ENCODE measurements around the gene WFIKKN2. TPM values are rescaled to one million over a fixed set of nuclear protein-coding genes. Genes with fewer than 3 reads are reported as not detected.

Gene WFIKKN2
- total RNA-seq, 1 experiment from 2014 or later, result not detected

DNA sequence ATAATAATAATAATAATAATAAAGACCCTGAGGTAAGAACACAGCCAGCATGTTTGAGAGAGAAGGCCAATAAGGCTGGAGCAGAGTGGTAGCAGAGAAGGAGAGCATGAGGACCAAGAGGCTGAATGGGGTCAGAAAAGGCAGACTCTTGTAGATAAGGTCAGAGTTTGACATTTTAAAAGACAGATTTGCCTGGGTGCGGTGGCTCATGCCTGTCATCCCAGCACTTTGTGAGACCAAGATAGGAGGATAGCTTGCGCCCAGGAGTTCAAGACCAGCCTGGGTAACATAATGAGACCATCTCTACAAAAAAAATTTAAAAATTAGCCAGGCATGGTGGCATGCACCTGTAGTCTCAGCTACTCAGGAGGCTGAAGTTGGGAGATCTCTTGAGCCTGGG lies 11.0 kb upstream of the WFIKKN2 start:
- no peak overlapping the region for H3K4me3 Mint-ChIP-seq (ENCODE audit: unreplicated experiment)

GRCh38 chr17:50825188-50825587 lies 10.2 kb upstream of the WFIKKN2 start:
- POLR2A ChIA-PET, result no interaction called here
- no peaks in the 10 kb centered on the region for H3K4me1 Mint-ChIP-seq (ENCODE audit: low read depth, unreplicated experiment)

More for the DNA sequence above, 11.0 kb upstream of the WFIKKN2 start:
- no peak overlapping the region for H3K27ac Mint-ChIP-seq (ENCODE audit: unreplicated experiment)
- no peaks in the 10 kb centered on the region for H3K36me3 Mint-ChIP-seq (ENCODE audit: insufficient read depth, unreplicated experiment)
- no TSS peak for BruUV-seq (replicated peaks)
- intact Hi-C loops (cut with micrococcal nuclease; ENCODE audit: unreplicated experiment), result no loop called here
- POLR2A ChIA-PET, result no interaction called here
- H3K4me3 ChIP-seq (ENCODE audit: low read depth, low read length), result no peak overlapping the region
- H3K4me1 Mint-ChIP-seq (ENCODE audit: low read depth, unreplicated experiment), result no peaks in the 10 kb centered on the region
- TF ChIP-seq CTCF (IDR thresholded peaks at IDR 0.05; ENCODE audit: insufficient read depth in 1 of 2, low read depth in 1 of 2, low read length in 1 of 2, severe bottlenecking in 1 of 2, unreplicated experiment in 1 of 2), result no peak
- H3K27me3 Mint-ChIP-seq (ENCODE audit: insufficient read depth, unreplicated experiment), result no peaks in the 10 kb centered on the region
- H3K4me1 ChIP-seq, result no peaks in the 10 kb centered on the region
- DNase-seq, result no peak
- no peaks in the 10 kb centered on the region for H3K27me3 ChIP-seq (replicated peaks; ENCODE audit: control insufficient read depth, insufficient read depth, low read length)
- peaks cover 8% of the 10 kb centered on the region; the same call in 1 of the 2 replicates for H3K9me3 ChIP-seq
- CTCF ChIA-PET, result no interaction called here
- peaks cover 10% of the 10 kb centered on the region for H3K9me3 Mint-ChIP-seq (ENCODE audit: unreplicated experiment)
- no peaks in the 10 kb centered on the region for H3K36me3 ChIP-seq (ENCODE audit: control insufficient read depth, insufficient read depth, low read length)

DNA sequence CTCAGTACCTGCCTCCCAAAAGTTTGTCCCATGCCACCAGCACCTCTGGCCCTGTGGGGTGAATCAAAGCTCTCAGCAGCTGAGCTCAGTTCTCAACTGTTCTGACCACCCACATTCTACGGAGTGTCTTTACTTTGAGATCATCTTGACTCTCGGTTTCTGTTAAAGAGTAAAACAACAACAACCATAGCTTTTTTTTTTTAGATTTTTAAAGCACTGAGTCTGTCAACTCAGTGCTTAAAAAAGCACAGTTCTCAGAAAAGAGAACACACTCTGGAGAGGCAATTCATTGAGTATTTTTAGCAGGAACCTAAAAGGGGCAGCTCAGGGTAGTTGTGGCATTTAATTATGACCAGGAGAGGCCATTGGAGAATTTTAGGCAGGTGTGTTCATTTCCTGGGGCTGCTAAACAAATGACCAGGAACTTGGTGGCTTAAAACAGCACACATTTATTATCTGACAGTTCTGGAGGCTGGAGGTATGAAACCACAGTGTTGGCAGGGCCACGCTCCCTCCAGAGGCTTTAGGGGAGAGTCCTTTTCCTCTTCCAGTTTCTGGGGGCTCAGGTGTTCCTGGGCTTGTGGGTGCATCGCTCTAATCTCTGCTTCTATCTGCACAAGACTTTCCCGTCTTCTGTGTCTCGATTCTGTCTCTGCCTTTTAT lies 6.7 kb upstream of the WFIKKN2 start:
- H3K4me1 Mint-ChIP-seq (ENCODE audit: low read depth, unreplicated experiment), result peaks cover 7% of the 10 kb centered on the region
- BruUV-seq (replicated peaks), result no TSS peak
- H3K9me3 ChIP-seq, result no peaks in the 10 kb centered on the region
- DNase-seq, result no peak
- no peak overlapping the region for H3K27ac Mint-ChIP-seq (ENCODE audit: unreplicated experiment)
- H3K4me1 ChIP-seq, result peaks cover 10% of the 10 kb centered on the region; the same call in 1 of the 2 replicates
- no peak overlapping the region for H3K4me3 ChIP-seq (ENCODE audit: low read depth, low read length)
- peaks cover 6% of the 10 kb centered on the region for H3K9me3 Mint-ChIP-seq (ENCODE audit: unreplicated experiment)
- H3K36me3 Mint-ChIP-seq (ENCODE audit: insufficient read depth, unreplicated experiment), result no peaks in the 10 kb centered on the region
- ChIA-PET CTCF (interaction anchor here (0.7 to 1.1 kb wide), 4 partner anchors 9 to 232 kb away, joined by 3 to 4 read pairs (median 4); no protein-coding TSS in a partner anchor), POLR2A (no interaction called here)
- H3K27me3 Mint-ChIP-seq (ENCODE audit: insufficient read depth, unreplicated experiment), result no peaks in the 10 kb centered on the region
- no peak for TF ChIP-seq CTCF (IDR thresholded peaks at IDR 0.05; ENCODE audit: insufficient read depth in 1 of 2, low read depth in 1 of 2, low read length in 1 of 2, severe bottlenecking in 1 of 2, unreplicated experiment in 1 of 2)
- no peaks in the 10 kb centered on the region for H3K27me3 ChIP-seq (replicated peaks; ENCODE audit: control insufficient read depth, insufficient read depth, low read length)
- H3K36me3 ChIP-seq (ENCODE audit: control insufficient read depth, insufficient read depth, low read length), result no peaks in the 10 kb centered on the region
- intact Hi-C loops (cut with micrococcal nuclease; ENCODE audit: unreplicated experiment), result no loop called here
- H3K4me3 Mint-ChIP-seq (ENCODE audit: unreplicated experiment), result no peak overlapping the region

More at GRCh38 chr17:50825188-50825587, 10.2 kb upstream of the WFIKKN2 start:
- no peak for DNase-seq
- Mint-ChIP-seq H3K9me3 (ENCODE audit: unreplicated experiment) (peaks cover 10% of the 10 kb centered on the region), H3K36me3 (ENCODE audit: insufficient read depth, unreplicated experiment) (no peaks in the 10 kb centered on the region), H3K27ac (ENCODE audit: unreplicated experiment) (no peak overlapping the region), H3K4me3 (ENCODE audit: unreplicated experiment) (no peak overlapping the region), H3K27me3 (ENCODE audit: insufficient read depth, unreplicated experiment) (no peaks in the 10 kb centered on the region)
- intact Hi-C loops (cut with micrococcal nuclease; ENCODE audit: unreplicated experiment), result no loop called here
- no peak overlapping the region for H3K4me3 ChIP-seq (ENCODE audit: low read depth, low read length)
- TF ChIP-seq CTCF (IDR thresholded peaks at IDR 0.05; ENCODE audit: insufficient read depth in 1 of 2, low read depth in 1 of 2, low read length in 1 of 2, severe bottlenecking in 1 of 2, unreplicated experiment in 1 of 2), result no peak
- BruUV-seq (replicated peaks), result no TSS peak
- no peaks in the 10 kb centered on the region for H3K36me3 ChIP-seq (ENCODE audit: control insufficient read depth, insufficient read depth, low read length)
- H3K4me1 ChIP-seq, result no peaks in the 10 kb centered on the region
- H3K9me3 ChIP-seq, result peaks cover 8% of the 10 kb centered on the region; the same call in 1 of the 2 replicates
- CTCF ChIA-PET, result no interaction called here
- H3K27me3 ChIP-seq (replicated peaks; ENCODE audit: control insufficient read depth, insufficient read depth, low read length), result no peaks in the 10 kb centered on the region
